Skeletal muscle cell (primary cell): ENCODE measurements around the gene CTDP1.

Experiments used
- DNase-seq: peaks from one replicate; pipeline ENCODE4 v3.0.0-alpha.2; 2010; ENCODE audit warnings: low read depth
- H3K4me3 ChIP-seq: 2 replicates; pipeline ENCODE4 v1.5.1; 2011; ENCODE audit warnings: low read depth, mild to moderate bottlenecking, control low read depth, low read length, moderate library complexity

The CTDP1 gene

GRCh38 chr18:79787527-79787864 is 107.9 kb downstream of the CTDP1 start:
- no peak for DNase-seq
- no peak overlapping the region for H3K4me3 ChIP-seq

DNA sequence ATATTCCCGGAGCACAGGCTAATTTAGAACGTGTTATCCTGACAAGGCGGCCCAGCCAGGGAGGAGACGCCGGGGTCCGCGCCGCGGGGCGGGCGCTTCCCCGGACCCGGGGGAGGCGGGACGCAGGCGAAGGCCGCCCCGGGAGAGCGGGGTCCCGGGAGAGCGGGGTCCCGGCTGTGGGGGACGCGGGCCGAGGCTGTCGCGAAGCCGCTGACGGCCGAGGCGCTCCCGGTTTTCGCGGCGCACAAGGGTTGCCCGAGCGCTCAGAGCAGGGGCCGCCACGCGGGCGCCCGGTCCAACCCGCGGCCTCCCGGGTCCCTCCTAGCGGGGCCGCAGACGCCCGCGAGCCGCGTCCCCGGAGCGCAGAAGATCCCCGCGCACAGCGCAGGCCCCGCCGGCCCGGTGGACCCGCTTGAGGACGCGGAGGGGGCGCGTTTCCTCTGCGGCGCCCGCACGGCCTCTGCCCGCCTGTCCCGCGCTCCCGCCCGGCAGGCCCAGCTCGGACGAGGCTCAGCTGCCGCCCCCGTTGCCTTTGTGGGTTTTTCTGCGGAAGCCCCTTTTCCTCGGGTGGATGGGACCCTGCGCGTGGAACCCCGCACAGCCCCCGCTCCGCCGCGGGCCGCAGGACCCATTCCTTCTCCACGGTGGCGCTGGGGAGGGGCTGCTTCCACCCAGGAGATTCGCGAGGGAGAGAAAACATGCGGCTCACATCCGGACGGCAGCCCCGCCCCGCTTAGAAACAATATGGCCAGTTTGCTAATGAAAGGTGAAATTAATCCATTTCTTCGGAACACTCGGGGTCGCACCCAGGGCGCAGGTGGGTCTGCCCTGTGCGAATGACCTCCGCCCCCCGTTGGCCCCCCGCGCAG is 108.5 kb downstream of the CTDP1 start:
- H3K4me3 ChIP-seq = peak overlapping the region; percentile 31
- no peak for DNase-seq

- H3K4me3 ChIP-seq = no peak overlapping the region
- no peak for DNase-seq
Measured at GRCh38 chr18:79788734-79789085, 109.1 kb downstream of the CTDP1 start.

GRCh38 chr18:79789091-79789891 is 109.7 kb downstream of the CTDP1 start:
- DNase-seq = no peak
- H3K4me3 ChIP-seq = no peak overlapping the region

- H3K4me3 ChIP-seq = no peak overlapping the region
- no peak for DNase-seq
Measured at GRCh38 chr18:79789901-79790890, 110.6 kb downstream of the CTDP1 start.

GRCh38 chr18:79790996-79791972 is 111.7 kb downstream of the CTDP1 start:
- DNase-seq = peak; percentile 98
- peak overlapping the region; percentile 6 for H3K4me3 ChIP-seq

- DNase-seq = no peak
- H3K4me3 ChIP-seq = peak overlapping the region; percentile 6
Measured at GRCh38 chr18:79792096-79792987, 112.7 kb downstream of the CTDP1 start.

GRCh38 chr18:79792988-79793355 is 113.4 kb downstream of the CTDP1 start:
- H3K4me3 ChIP-seq = no peak overlapping the region
- DNase-seq = no peak

GRCh38 chr18:79794846-79795245 is 115.2 kb downstream of the CTDP1 start:
- no peak for DNase-seq
- no peak overlapping the region for H3K4me3 ChIP-seq

- no peak for DNase-seq
Measured at GRCh38 chr18:79795446-79795845, 115.8 kb downstream of the CTDP1 start.

GRCh38 chr18:79796016-79796415 is 116.4 kb downstream of the CTDP1 start:
- H3K4me3 ChIP-seq = no peak overlapping the region
- DNase-seq = no peak

More at GRCh38 chr18:79795446-79795845, 115.8 kb downstream of the CTDP1 start:
- H3K4me3 ChIP-seq = no peak overlapping the region

- H3K4me3 ChIP-seq = no peak overlapping the region
- no peak for DNase-seq
Measured at GRCh38 chr18:79796531-79797405, 117.2 kb downstream of the CTDP1 start.

- peak within 1 kb of the TSS; percentile 22 for H3K4me3 ChIP-seq
- no peak for DNase-seq
Measured at GRCh38 chr18:79797518-79798345, 118.1 kb downstream of the CTDP1 start, which contains the start of gene KCNG2. KCNG2 (plus strand) TSS chr18:79797938; CDS start chr18:79863668, 65,730 bp downstream.

DNA sequence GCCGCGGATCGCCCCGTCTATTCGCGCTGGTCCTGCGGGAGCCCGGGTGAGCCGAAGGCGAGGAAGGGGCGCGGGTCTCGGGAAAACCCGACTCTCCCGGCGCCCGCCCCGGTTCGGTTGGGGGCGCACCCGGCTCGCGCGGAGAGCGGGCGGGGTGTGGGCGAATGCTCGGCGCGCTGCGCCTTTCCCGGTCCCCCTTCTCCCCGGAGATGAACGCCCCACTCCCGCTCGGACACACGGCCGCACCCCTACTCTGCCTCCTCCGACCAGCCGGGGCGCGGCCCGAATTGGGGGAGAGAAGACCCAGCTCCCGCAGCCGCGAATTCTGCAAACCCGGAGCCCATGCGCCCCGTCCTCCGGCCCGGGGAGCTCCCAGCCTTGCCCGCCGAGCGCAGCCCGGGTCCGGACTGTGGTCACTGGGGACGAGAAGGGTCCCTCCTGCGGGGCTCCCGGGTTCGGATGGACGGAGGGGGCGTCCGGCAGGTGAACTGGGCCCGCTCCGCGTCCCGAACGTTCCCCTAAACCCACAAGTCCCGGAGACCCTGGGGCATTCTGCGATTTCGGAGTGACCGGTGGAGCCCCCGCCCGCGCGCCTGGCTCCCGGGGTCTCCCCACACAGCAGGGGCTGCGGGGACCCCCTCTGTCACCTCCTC is 118.9 kb downstream of the CTDP1 start:
- peak overlapping the region; percentile 22 for H3K4me3 ChIP-seq

GRCh38 chr18:79798999-79799370 is 119.4 kb downstream of the CTDP1 start:
- H3K4me3 ChIP-seq = peak overlapping the region; percentile 22
- DNase-seq = no peak

More for the DNA sequence above, 118.9 kb downstream of the CTDP1 start:
- no peak for DNase-seq
